OCI-LY1 (cell line): Measurements from ENCODE around the gene CPOX.

ENCODE experiments used
- H2AFZ ChIP-seq: fragments of 200-600 bp; sonication (generic), shearing (Covaris generic); 2 replicates; pipeline ENCODE4 v1.6.0; 2014; ENCODE audit warnings: antibody characterized with exemption, mild to moderate bottlenecking, low read length
- H3F3A ChIP-seq: fragments of 200-600 bp; sonication (generic), shearing (Covaris generic); 2 replicates; pipeline ENCODE4 v1.6.0; 2014; ENCODE audit warnings: mild to moderate bottlenecking, antibody characterized with exemption, low read length, moderate library complexity; ENCODE audit not compliant: insufficient read depth
- H3K27ac ChIP-seq: fragments of 200-600 bp; sonication (generic); 2 replicates; pipeline ENCODE4 v1.5.1; 2014; ENCODE audit warnings: low read length, mixed run types, mild to moderate bottlenecking, low read depth; ENCODE audit not compliant: poor library complexity, severe bottlenecking
- H3K27me3 ChIP-seq: fragments of 200-600 bp; sonication (generic); 2 replicates; pipeline ENCODE4 v1.6.0; 2014; ENCODE audit warnings: antibody characterized with exemption, mild to moderate bottlenecking, low read length, moderate library complexity; ENCODE audit not compliant: insufficient read depth
- H3K36me3 ChIP-seq: fragments of 200-600 bp; sonication (generic); 2 replicates; pipeline ENCODE4 v1.6.1; 2014; ENCODE audit warnings: mild to moderate bottlenecking, antibody characterized with exemption, low read length, moderate library complexity, mixed read lengths; ENCODE audit not compliant: insufficient read depth
- H3K4me1 ChIP-seq: fragments of 200-600 bp; sonication (generic); 2 replicates; pipeline ENCODE4 v1.5.1; 2014; ENCODE audit warnings: mild to moderate bottlenecking, low read length, moderate library complexity; ENCODE audit not compliant: insufficient read depth, severe bottlenecking
- H3K4me2 ChIP-seq: fragments of 200-600 bp; sonication (generic), shearing (Covaris generic); 2 replicates; pipeline ENCODE4 v1.6.1; 2014; ENCODE audit warnings: low read length
- H3K4me3 ChIP-seq: fragments of 200-600 bp; sonication (generic); 2 replicates; pipeline ENCODE4 v1.5.1; 2014; ENCODE audit warnings: low read length, low read depth, mild to moderate bottlenecking, mixed read lengths; ENCODE audit not compliant: poor library complexity, severe bottlenecking
- H3K79me2 ChIP-seq: fragments of 200-600 bp; shearing (Covaris generic); 2 replicates; pipeline ENCODE4 v1.6.1; 2016; ENCODE audit warnings: mixed run types, low read length, mixed read lengths; ENCODE audit not compliant: insufficient read depth
- H3K9ac ChIP-seq: fragments of 200-600 bp; sonication (generic), shearing (Covaris generic); 2 replicates; pipeline ENCODE4 v1.6.1; 2014; ENCODE audit warnings: mild to moderate bottlenecking, low read length, mixed read lengths
- H3K9me2 ChIP-seq: fragments of 200-600 bp; sonication (generic), shearing (Covaris generic); 2 replicates; pipeline ENCODE4 v1.6.1; 2014; ENCODE audit warnings: low read depth, mild to moderate bottlenecking, low read length, mixed read lengths
- H3K9me3 ChIP-seq: fragments of 200-600 bp; shearing (Covaris generic); 2 replicates; pipeline ENCODE4 v1.6.1; 2014; ENCODE audit warnings: low read length, mixed read lengths
- H4K20me1 ChIP-seq: fragments of 200-600 bp; sonication (generic), shearing (Covaris generic); 2 replicates; pipeline ENCODE4 v1.6.0; 2016; ENCODE audit warnings: mild to moderate bottlenecking, low read length; ENCODE audit not compliant: insufficient read depth
- CTCF ChIP-seq: fragments of 200-600 bp; sonication (generic), shearing (Covaris generic); IDR thresholded peaks from 2 replicates; pipeline ENCODE4 v1.5.1; 2017; ENCODE audit warnings: mild to moderate bottlenecking, antibody characterized with exemption, low read length, moderate library complexity, mixed read lengths
- EZH2 ChIP-seq: fragments of 200-600 bp; sonication (generic), shearing (Covaris generic); IDR thresholded peaks from 2 replicates; pipeline ENCODE4 v1.8.0; 2017; ENCODE audit warnings: borderline replicate concordance, mixed run types, mild to moderate bottlenecking, antibody characterized with exemption, low read length, moderate library complexity, mixed read lengths

CPOX gene

GRCh38 chr3:98564282-98565005 is 29.0 kb downstream of the CPOX start:
- Histone ChIP-seq H3K4me3 (no peak overlapping the region), H3K36me3 (no peaks in the 10 kb centered on the region), H3K9me2 (no peaks in the 10 kb centered on the region), H2AFZ (no peak overlapping the region), H3K27ac (peak overlapping the region; percentile 89), H3K9me3 (no peaks in the 10 kb centered on the region), H3K4me2 (peak overlapping the region; percentile 41), H3K27me3 (no peaks in the 10 kb centered on the region), H4K20me1 (no peaks in the 10 kb centered on the region), H3K79me2 (no peaks in the 10 kb centered on the region), H3K9ac (peak overlapping the region; percentile 46), H3K4me1 (peaks cover 64% of the 10 kb centered on the region), H3F3A (no peaks in the 10 kb centered on the region; the same call in 1 of the 2 replicates)
- TF ChIP-seq CTCF, result no peak
- TF ChIP-seq EZH2, result no peak

GRCh38 chr3:98563661-98564281 is 29.6 kb downstream of the CPOX start:
- Histone ChIP-seq H3K9me3 (no peaks in the 10 kb centered on the region), H3K9me2 (no peaks in the 10 kb centered on the region), H2AFZ (no peak overlapping the region; the same call in 1 of the 2 replicates), H3K79me2 (no peaks in the 10 kb centered on the region), H3K4me2 (peak overlapping the region; percentile 32; the same call in 1 of the 2 replicates), H3F3A (no peaks in the 10 kb centered on the region; the same call in 1 of the 2 replicates), H3K4me1 (peaks cover 64% of the 10 kb centered on the region), H3K4me3 (no peak overlapping the region), H3K27me3 (no peaks in the 10 kb centered on the region), H4K20me1 (no peaks in the 10 kb centered on the region), H3K9ac (no peak overlapping the region; the same call in 1 of the 2 replicates), H3K36me3 (no peaks in the 10 kb centered on the region), H3K27ac (peak overlapping the region; percentile 89)
- TF ChIP-seq CTCF (no peak), EZH2 (no peak)

- Histone ChIP-seq H3F3A (no peaks in the 10 kb centered on the region; the same call in 1 of the 2 replicates), H3K9me2 (no peaks in the 10 kb centered on the region), H3K27me3 (no peaks in the 10 kb centered on the region), H2AFZ (0 out of 2 replicates have a peak overlapping the region, but pooled peaks have one; percentile 38), H4K20me1 (no peaks in the 10 kb centered on the region), H3K9me3 (no peaks in the 10 kb centered on the region), H3K4me1 (peaks cover 61% of the 10 kb centered on the region), H3K79me2 (no peaks in the 10 kb centered on the region), H3K27ac (peak overlapping the region; percentile 89), H3K4me2 (no peak overlapping the region; the same call in 1 of the 2 replicates), H3K9ac (no peak overlapping the region), H3K36me3 (no peaks in the 10 kb centered on the region), H3K4me3 (no peak overlapping the region)
- TF ChIP-seq EZH2 (no peak), CTCF (no peak)
Measured at GRCh38 chr3:98561727-98562521, 31.5 kb downstream of the CPOX start.
